HG03571 (cell line): ENCODE results near the gene ZNF827.
A peak's percentile ranks its signal among the peaks of the same experiment; 100 is the strongest.

Source experiments
- ATAC-seq: cut with Tn5 transposase; IDR thresholded peaks from one replicate; pipeline ENCODE4 v1.9.1; 2021; ENCODE audit not compliant: unreplicated experiment

The ZNF827 gene

GRCh38 chr4:145935253-145936141 lies 3.1 kb downstream of the ZNF827 start:
- ATAC-seq: peak; percentile 19

- ATAC-seq: no peak
These were observed 4.1 kb downstream of the ZNF827 start for GRCh38 chr4:145934434-145935047.

GRCh38 chr4:145933134-145933533 lies 5.5 kb downstream of the ZNF827 start:
- no peak for ATAC-seq

GRCh38 chr4:145931403-145931802 lies 7.2 kb downstream of the ZNF827 start:
- ATAC-seq: no peak

GRCh38 chr4:145930592-145930991 lies 8.0 kb downstream of the ZNF827 start:
- ATAC-seq: no peak

GRCh38 chr4:145929415-145930178 lies 9.0 kb downstream of the ZNF827 start:
- ATAC-seq: no peak

- ATAC-seq: no peak
These were observed 9.9 kb downstream of the ZNF827 start for GRCh38 chr4:145928748-145929147.

- ATAC-seq: no peak
These were observed 11.6 kb downstream of the ZNF827 start for GRCh38 chr4:145927030-145927429.

- ATAC-seq: no peak
These were observed 17.4 kb downstream of the ZNF827 start for GRCh38 chr4:145921231-145921630.

GRCh38 chr4:145920205-145920604 lies 18.4 kb downstream of the ZNF827 start:
- no peak for ATAC-seq

GRCh38 chr4:145912376-145912775 lies 26.2 kb downstream of the ZNF827 start:
- ATAC-seq: no peak

- no peak for ATAC-seq
These were observed 28.9 kb downstream of the ZNF827 start for GRCh38 chr4:145909773-145910172.

GRCh38 chr4:145909281-145909715 lies 29.3 kb downstream of the ZNF827 start:
- ATAC-seq: no peak

- no peak for ATAC-seq
These were observed 30.8 kb downstream of the ZNF827 start for GRCh38 chr4:145907812-145908211.

- no peak for ATAC-seq
These were observed 31.2 kb downstream of the ZNF827 start for GRCh38 chr4:145907390-145907789.

- ATAC-seq: no peak
These were observed 34.0 kb downstream of the ZNF827 start for GRCh38 chr4:145904413-145905177.

- ATAC-seq: no peak
These were observed 36.1 kb downstream of the ZNF827 start for GRCh38 chr4:145902522-145902921.

GRCh38 chr4:145899886-145900460 lies 38.6 kb downstream of the ZNF827 start:
- no peak for ATAC-seq

- no peak for ATAC-seq
These were observed 39.6 kb downstream of the ZNF827 start for GRCh38 chr4:145898926-145899531.

GRCh38 chr4:145898466-145898865 lies 40.2 kb downstream of the ZNF827 start:
- ATAC-seq: no peak
